Right hindlimb (tissue), 1 donor: ENCODE results near the gene IL22RA2.
"Not testable (repeated sequence)": the region's sequence is repeated elsewhere in the genome, so short reads cannot be mapped to it uniquely, and the experiment has no call there.

Experiments used
- DNase-seq: peaks from one replicate; pipeline ENCODE4 v3.0.0-alpha.2; 2018

The IL22RA2 gene

GRCh38 chr6:137121401-137121997 lies 51.9 kb downstream of the IL22RA2 start:
- no peak for DNase-seq

- no peak for DNase-seq
Measured at GRCh38 chr6:137120748-137121147, 52.7 kb downstream of the IL22RA2 start.

- DNase-seq: no peak
Measured at GRCh38 chr6:137119196-137120104, 54.0 kb downstream of the IL22RA2 start.

GRCh38 chr6:137117581-137117980 lies 55.9 kb downstream of the IL22RA2 start:
- DNase-seq: no peak

- DNase-seq: no peak
Measured at GRCh38 chr6:137116807-137117206, 56.6 kb downstream of the IL22RA2 start.

GRCh38 chr6:137115658-137116057 lies 57.8 kb downstream of the IL22RA2 start:
- DNase-seq: no peak

- no peak for DNase-seq
Measured at GRCh38 chr6:137112067-137112355, 61.4 kb downstream of the IL22RA2 start.

GRCh38 chr6:137111296-137112066 lies 62.0 kb downstream of the IL22RA2 start:
- DNase-seq: no peak

GRCh38 chr6:137107767-137108105 lies 65.7 kb downstream of the IL22RA2 start:
- no peak for DNase-seq

- DNase-seq: not testable (repeated sequence)
Measured at GRCh38 chr6:137107047-137107766, 66.2 kb downstream of the IL22RA2 start.

GRCh38 chr6:137106183-137106582 lies 67.3 kb downstream of the IL22RA2 start:
- DNase-seq: no peak

GRCh38 chr6:137105375-137105774 lies 68.1 kb downstream of the IL22RA2 start:
- no peak for DNase-seq

GRCh38 chr6:137104926-137105325 lies 68.5 kb downstream of the IL22RA2 start:
- no peak for DNase-seq

- no peak for DNase-seq
Measured at GRCh38 chr6:137102851-137103492, 70.5 kb downstream of the IL22RA2 start.

GRCh38 chr6:137102050-137102848 lies 71.2 kb downstream of the IL22RA2 start:
- no peak for DNase-seq

- DNase-seq: no peak
Measured at GRCh38 chr6:137099689-137100403, 73.6 kb downstream of the IL22RA2 start.

- no peak for DNase-seq
Measured at GRCh38 chr6:137097526-137097925, 75.9 kb downstream of the IL22RA2 start.

GRCh38 chr6:137097057-137097456 lies 76.4 kb downstream of the IL22RA2 start:
- no peak for DNase-seq

- no peak for DNase-seq
Measured at GRCh38 chr6:137095651-137096238, 77.7 kb downstream of the IL22RA2 start.

GRCh38 chr6:137095093-137095492 lies 78.4 kb downstream of the IL22RA2 start:
- no peak for DNase-seq
